Thoracic aorta endothelial cell (primary cell): Measurements from ENCODE around the gene CYP2R1. TPM values are rescaled to one million over a fixed set of nuclear protein-coding genes. Genes with fewer than 3 reads are reported as not detected.

Experiments
- small RNA-seq: library from RNA; depleted of rRNA; stranded (forward); fragments of <200 nt; gene quantifications from one replicate; pipeline ENCODE3, GENCODE V24; 2012
- total RNA-seq: library from RNA; depleted of rRNA; stranded (reverse); fragments of >200 nt; gene quantifications from 2 replicates; pipeline ENCODE4 v1.2.3, GENCODE V29; 2012

CYP2R1 gene, protein sequence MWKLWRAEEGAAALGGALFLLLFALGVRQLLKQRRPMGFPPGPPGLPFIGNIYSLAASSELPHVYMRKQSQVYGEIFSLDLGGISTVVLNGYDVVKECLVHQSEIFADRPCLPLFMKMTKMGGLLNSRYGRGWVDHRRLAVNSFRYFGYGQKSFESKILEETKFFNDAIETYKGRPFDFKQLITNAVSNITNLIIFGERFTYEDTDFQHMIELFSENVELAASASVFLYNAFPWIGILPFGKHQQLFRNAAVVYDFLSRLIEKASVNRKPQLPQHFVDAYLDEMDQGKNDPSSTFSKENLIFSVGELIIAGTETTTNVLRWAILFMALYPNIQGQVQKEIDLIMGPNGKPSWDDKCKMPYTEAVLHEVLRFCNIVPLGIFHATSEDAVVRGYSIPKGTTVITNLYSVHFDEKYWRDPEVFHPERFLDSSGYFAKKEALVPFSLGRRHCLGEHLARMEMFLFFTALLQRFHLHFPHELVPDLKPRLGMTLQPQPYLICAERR
- total RNA-seq = 14.2 and 18.2 TPM in 2 replicates

DNA sequence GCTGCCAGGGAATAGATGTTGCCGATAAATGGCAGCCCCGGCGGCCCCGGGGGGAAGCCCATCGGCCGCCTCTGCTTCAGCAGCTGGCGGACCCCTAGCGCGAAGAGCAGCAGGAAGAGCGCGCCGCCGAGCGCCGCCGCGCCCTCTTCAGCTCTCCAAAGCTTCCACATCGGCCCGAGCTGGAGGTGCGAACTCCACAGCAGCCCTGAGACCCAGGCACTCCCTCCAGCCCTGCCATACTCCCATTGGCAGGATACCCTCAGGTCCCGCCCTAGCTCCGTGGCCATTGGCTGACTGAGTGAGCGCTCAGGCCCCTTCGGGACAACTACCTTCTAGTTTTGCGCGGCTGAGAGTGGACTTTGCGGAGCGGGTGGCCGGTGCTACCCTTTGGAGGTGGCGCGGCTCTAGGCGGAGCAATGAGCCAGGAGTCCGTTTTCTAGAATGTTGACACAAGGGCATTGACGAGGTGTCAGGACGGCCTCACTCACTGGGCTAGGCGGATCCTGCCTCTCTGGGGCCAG is at the start of gene CYP2R1:
TSS of gene CYP2R1 (minus strand) at position 196 of the 521 bp plus-strand sequence. CDS start at position 170, 26 bp downstream.

Small RNA genes within 50 kb of the gene (small RNA-seq; reads per million reads assigned to genes)
- gene CALCP = not detected

Other genes with a start within 250 kb of the CYP2R1 start
- 7.4 and 10.4 TPM in 2 replicates for gene PDE3B, start 248.4 kb downstream of the CYP2R1 start, total RNA-seq
- not detected in 2 replicates for gene CALCA, start 80.1 kb upstream of the CYP2R1 start, total RNA-seq
- gene CALCB, start 181.4 kb upstream of the CYP2R1 start, total RNA-seq = not detected in 2 replicates
- gene INSC, start 222.7 kb upstream of the CYP2R1 start, total RNA-seq = 0.07 TPM in 1 of 2 replicates, not detected in the other